OCI-LY7 (cell line): Measurements from ENCODE around the gene AVPI1.

Experiments
- CTCF ChIP-seq: fragments of 200-600 bp; sonication (generic); conservative IDR thresholded peaks from 2 replicates; pipeline ENCODE4 v1.5.1; 2014; ENCODE audit warnings: mild to moderate bottlenecking, antibody characterized with exemption, low read length, moderate library complexity, mixed read lengths
- EZH2phosphoT487 ChIP-seq: fragments of 200-600 bp; sonication (generic); IDR thresholded peaks from 2 replicates; pipeline ENCODE4 v1.6.1; 2018; ENCODE audit warnings: low read depth, borderline replicate concordance, mild to moderate bottlenecking, mixed run types, antibody characterized with exemption, low read length, moderate library complexity, mixed read lengths

GRCh38 chr10:97718178-97718577 lies 31.1 kb upstream of the AVPI1 start:
- TF ChIP-seq CTCF (no peak), EZH2phosphoT487 (no peak)
